ENCODE data around the gene TXNDC8.
"Not testable (repeated sequence)": the region's sequence is repeated elsewhere in the genome, so short reads cannot be mapped to it uniquely, and the experiment has no call there.

Gene TXNDC8

GRCh38 chr9:110337727-110338126 lies at the start of gene TXNDC8:
TXNDC8 (minus strand) TSS chr9:110337863.
- no peak for DNase-seq

- DNase-seq = no peak
Observed at GRCh38 chr9:110383491-110383890, 45.8 kb upstream of the TXNDC8 start.

GRCh38 chr9:110382731-110383130 lies 45.1 kb upstream of the TXNDC8 start:
- no peak for DNase-seq

GRCh38 chr9:110371411-110372007 lies 33.8 kb upstream of the TXNDC8 start:
- no peak for DNase-seq

GRCh38 chr9:110370315-110370714 lies 32.7 kb upstream of the TXNDC8 start:
- DNase-seq = no peak

GRCh38 chr9:110364451-110364850 lies 26.8 kb upstream of the TXNDC8 start:
- DNase-seq = no peak

GRCh38 chr9:110358992-110359391 lies 21.3 kb upstream of the TXNDC8 start:
- DNase-seq = not testable (repeated sequence)

GRCh38 chr9:110357505-110357904 lies 19.8 kb upstream of the TXNDC8 start:
- no peak for DNase-seq

GRCh38 chr9:110356639-110357395 lies 19.2 kb upstream of the TXNDC8 start:
- DNase-seq = no peak

- DNase-seq = no peak
Observed at GRCh38 chr9:110355911-110356310, 18.2 kb upstream of the TXNDC8 start.

GRCh38 chr9:110351009-110351467 lies 13.4 kb upstream of the TXNDC8 start:
- no peak for DNase-seq

GRCh38 chr9:110346325-110346724 lies 8.7 kb upstream of the TXNDC8 start:
- no peak for DNase-seq

- DNase-seq = no peak
Observed at GRCh38 chr9:110344821-110345220, 7.2 kb upstream of the TXNDC8 start.

- DNase-seq = no peak
Observed at GRCh38 chr9:110343551-110343950, 5.9 kb upstream of the TXNDC8 start.

- no peak for DNase-seq
Observed at GRCh38 chr9:110340306-110340705, 2.6 kb upstream of the TXNDC8 start.

GRCh38 chr9:110338143-110338542 lies 480 bp upstream of the TXNDC8 start:
- DNase-seq = no peak

- DNase-seq = no peak
Observed at GRCh38 chr9:110336363-110336762, 1.3 kb downstream of the TXNDC8 start.

GRCh38 chr9:110334871-110335270 lies 2.8 kb downstream of the TXNDC8 start:
- no peak for DNase-seq

GRCh38 chr9:110334183-110334582 lies 3.5 kb downstream of the TXNDC8 start:
- no peak for DNase-seq

- no peak for DNase-seq
Observed at GRCh38 chr9:110332766-110333165, 4.9 kb downstream of the TXNDC8 start.

GRCh38 chr9:110330484-110331105 lies 7.1 kb downstream of the TXNDC8 start:
- DNase-seq = no peak

- DNase-seq = no peak
Observed at GRCh38 chr9:110329639-110330230, 7.9 kb downstream of the TXNDC8 start.

GRCh38 chr9:110328763-110329162 lies 8.9 kb downstream of the TXNDC8 start:
- DNase-seq = no peak

GRCh38 chr9:110327716-110328115 lies 9.9 kb downstream of the TXNDC8 start:
- no peak for DNase-seq
